HL-60 (cell line): ENCODE results near the gene LGALS14.

ENCODE experiments used
- DNase-seq, 2 experiments: peaks; one replicate each; pipeline ENCODE4 v3.0.0-alpha.2; 2010 to 2020; ENCODE audit warnings: low read depth in 1 of 2, low spot score in 1 of 2
- H3K27ac ChIP-seq: fragments of 250-450 bp; sonication (Bioruptor Pico); replicated peaks from 2 replicates; pipeline ENCODE4 v1.5.1; 2020; ENCODE audit warnings: mild to moderate bottlenecking, moderate library complexity
- H3K27me3 ChIP-seq: fragments of 250-450 bp; sonication (Bioruptor Pico); 2 replicates; pipeline ENCODE4 v1.5.1; 2021; ENCODE audit warnings: mild to moderate bottlenecking, moderate library complexity; ENCODE audit not compliant: insufficient read depth, poor library complexity, severe bottlenecking
- H3K4me3 ChIP-seq: replicated peaks from 2 replicates; pipeline ENCODE4 v1.5.1; 2011; ENCODE audit warnings: mild to moderate bottlenecking, control low read depth, low read length; ENCODE audit not compliant: insufficient read depth
- CTCF ChIP-seq: IDR thresholded peaks from one replicate; pipeline ENCODE4 v1.5.1; 2011; ENCODE audit warnings: low read length, control low read depth, inconsistent platforms; ENCODE audit not compliant: insufficient read depth
- GABPA ChIP-seq: IDR thresholded peaks from 2 replicates; pipeline ENCODE4 v1.6.1; 2012; ENCODE audit warnings: low read depth
- POLR2AphosphoS5 ChIP-seq: IDR thresholded peaks from 2 replicates; pipeline ENCODE4 v1.6.1; 2012; ENCODE audit warnings: low read depth
- SPI1 ChIP-seq: IDR thresholded peaks from 2 replicates; pipeline ENCODE4 v1.6.1; 2012; ENCODE audit warnings: low read depth, mild to moderate bottlenecking, borderline replicate concordance
- TF ChIP-seq, protein P1 (sequence below): IDR thresholded peaks from 2 replicates; pipeline ENCODE4 v1.6.1; 2012; ENCODE audit warnings: low read depth; ENCODE audit not compliant: insufficient replicate concordance

The LGALS14 gene

DNA sequence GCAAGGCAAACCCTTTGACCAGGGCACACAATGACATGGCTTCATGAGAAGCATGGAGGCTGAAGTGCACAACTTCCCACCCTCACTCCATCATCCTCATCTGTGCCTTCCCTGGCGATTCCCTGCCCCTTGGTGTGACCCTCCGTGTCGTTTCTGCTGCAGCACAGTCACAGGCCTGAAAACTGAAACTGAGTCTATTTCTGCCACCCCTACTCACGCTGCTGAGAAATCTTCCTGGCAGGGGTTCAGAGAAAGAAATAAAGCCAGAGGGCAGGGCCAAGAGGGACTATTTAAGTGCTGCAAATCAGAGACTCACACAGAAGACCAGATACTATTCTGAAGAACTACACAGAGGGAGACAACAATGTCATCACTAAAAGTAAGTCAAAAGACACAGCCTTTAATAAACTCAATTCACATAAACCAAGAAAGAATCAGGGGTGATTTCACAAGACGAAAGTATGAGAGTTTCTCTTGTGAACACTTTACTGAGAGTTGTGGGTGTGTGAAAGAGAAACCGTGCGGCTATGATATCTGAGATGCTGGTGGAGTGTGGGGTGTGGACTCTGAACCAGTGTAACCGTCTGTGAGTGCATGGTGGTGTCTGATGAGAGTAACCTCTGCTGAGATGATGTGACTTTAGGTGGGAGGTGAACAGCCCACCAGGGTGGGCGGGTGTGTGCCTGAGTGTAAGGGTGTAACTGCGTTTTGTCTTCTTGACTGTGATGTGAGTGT is 25.1 kb upstream of the LGALS14 start:
- TF ChIP-seq POLR2AphosphoS5 (no peak), CTCF (no peak)
- TF ChIP-seq, protein P1, sequence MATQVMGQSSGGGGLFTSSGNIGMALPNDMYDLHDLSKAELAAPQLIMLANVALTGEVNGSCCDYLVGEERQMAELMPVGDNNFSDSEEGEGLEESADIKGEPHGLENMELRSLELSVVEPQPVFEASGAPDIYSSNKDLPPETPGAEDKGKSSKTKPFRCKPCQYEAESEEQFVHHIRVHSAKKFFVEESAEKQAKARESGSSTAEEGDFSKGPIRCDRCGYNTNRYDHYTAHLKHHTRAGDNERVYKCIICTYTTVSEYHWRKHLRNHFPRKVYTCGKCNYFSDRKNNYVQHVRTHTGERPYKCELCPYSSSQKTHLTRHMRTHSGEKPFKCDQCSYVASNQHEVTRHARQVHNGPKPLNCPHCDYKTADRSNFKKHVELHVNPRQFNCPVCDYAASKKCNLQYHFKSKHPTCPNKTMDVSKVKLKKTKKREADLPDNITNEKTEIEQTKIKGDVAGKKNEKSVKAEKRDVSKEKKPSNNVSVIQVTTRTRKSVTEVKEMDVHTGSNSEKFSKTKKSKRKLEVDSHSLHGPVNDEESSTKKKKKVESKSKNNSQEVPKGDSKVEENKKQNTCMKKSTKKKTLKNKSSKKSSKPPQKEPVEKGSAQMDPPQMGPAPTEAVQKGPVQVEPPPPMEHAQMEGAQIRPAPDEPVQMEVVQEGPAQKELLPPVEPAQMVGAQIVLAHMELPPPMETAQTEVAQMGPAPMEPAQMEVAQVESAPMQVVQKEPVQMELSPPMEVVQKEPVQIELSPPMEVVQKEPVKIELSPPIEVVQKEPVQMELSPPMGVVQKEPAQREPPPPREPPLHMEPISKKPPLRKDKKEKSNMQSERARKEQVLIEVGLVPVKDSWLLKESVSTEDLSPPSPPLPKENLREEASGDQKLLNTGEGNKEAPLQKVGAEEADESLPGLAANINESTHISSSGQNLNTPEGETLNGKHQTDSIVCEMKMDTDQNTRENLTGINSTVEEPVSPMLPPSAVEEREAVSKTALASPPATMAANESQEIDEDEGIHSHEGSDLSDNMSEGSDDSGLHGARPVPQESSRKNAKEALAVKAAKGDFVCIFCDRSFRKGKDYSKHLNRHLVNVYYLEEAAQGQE: no peak
- Histone ChIP-seq H3K27me3 (peaks cover 12% of the 10 kb centered on the region), H3K4me3 (no peak overlapping the region), H3K27ac (no peak overlapping the region)
- no peak for DNase-seq

DNA sequence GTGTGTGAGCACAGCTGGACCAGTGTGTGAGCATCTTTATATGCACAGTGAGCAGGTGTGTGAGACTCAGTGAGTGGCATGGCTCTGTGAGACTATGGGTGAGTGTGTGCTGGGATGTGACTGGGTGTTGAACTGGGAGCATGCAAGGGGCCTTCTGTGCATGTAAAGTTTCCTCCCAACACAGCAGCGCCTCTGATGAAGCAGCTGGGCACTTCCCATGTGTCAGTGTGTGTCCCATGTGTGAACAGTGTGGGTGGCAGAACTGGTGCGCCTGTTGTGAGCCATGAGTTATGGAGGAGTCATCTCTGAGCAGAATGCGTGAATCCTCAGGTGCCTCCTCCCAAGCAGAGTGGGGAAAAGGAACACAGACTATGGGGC is 24.5 kb upstream of the LGALS14 start:
- H3K27ac ChIP-seq: no peak overlapping the region
- no peak overlapping the region for H3K4me3 ChIP-seq
- TF ChIP-seq SPI1: no peak
- no peak for TF ChIP-seq CTCF
- no peak for TF ChIP-seq POLR2AphosphoS5
- TF ChIP-seq, protein P1: no peak
- no peak for TF ChIP-seq GABPA
- peaks cover 10% of the 10 kb centered on the region for H3K27me3 ChIP-seq
- DNase-seq: no peak

- Histone ChIP-seq H3K27me3 (peaks cover 10% of the 10 kb centered on the region), H3K27ac (no peak overlapping the region), H3K4me3 (no peak overlapping the region)
- TF ChIP-seq SPI1: no peak
- TF ChIP-seq, protein P1: no peak
- TF ChIP-seq POLR2AphosphoS5: no peak
- no peak for TF ChIP-seq CTCF
- no peak for TF ChIP-seq GABPA
- no peak for DNase-seq
Measured at GRCh38 chr19:39680593-39680992, 23.7 kb upstream of the LGALS14 start.
